Body of pancreas (tissue), 4 donors: ENCODE data around the gene GALNT2.

Source experiments
- POLR2A ChIP-seq, 3 donors: fragments of 450-650 bp; IDR thresholded peaks; one replicate each; pipeline ENCODE4 v1.6.1; 2016; ENCODE audit warnings: antibody characterized with exemption in 3 of 3, mild to moderate bottlenecking in 2 of 3
- TF ChIP-seq, protein P1 (sequence below), 7 experiments: fragments of 450-650 bp in 4 of 7; fragments of 200-600 bp in 3 of 7; sonication (generic) in 3 of 7; IDR thresholded peaks; one replicate each; pipeline ENCODE4 v1.5.1; 2016 to 2019; ENCODE audit warnings: antibody characterized with exemption in 7 of 7

DNA sequence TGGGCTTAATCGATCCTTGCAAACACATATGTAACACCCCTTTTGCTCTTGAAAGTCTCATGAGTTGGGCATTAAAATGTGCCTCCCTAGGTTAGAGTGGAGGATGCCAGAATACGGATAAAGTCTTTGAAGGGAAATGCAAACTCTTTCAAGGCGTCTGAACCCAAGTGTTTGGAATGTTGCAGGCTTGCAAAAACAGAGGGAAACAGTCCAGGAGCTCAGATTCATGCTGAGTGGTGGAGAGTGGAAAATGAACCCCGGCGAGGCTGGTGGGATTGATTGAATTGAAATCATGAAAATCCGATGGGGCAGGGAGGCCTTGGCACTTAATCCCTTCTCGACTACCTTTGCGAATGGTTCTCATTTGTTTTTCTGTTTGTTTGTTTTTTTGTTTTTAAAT is 183.6 kb downstream of the GALNT2 start:
- TF ChIP-seq, protein P1, sequence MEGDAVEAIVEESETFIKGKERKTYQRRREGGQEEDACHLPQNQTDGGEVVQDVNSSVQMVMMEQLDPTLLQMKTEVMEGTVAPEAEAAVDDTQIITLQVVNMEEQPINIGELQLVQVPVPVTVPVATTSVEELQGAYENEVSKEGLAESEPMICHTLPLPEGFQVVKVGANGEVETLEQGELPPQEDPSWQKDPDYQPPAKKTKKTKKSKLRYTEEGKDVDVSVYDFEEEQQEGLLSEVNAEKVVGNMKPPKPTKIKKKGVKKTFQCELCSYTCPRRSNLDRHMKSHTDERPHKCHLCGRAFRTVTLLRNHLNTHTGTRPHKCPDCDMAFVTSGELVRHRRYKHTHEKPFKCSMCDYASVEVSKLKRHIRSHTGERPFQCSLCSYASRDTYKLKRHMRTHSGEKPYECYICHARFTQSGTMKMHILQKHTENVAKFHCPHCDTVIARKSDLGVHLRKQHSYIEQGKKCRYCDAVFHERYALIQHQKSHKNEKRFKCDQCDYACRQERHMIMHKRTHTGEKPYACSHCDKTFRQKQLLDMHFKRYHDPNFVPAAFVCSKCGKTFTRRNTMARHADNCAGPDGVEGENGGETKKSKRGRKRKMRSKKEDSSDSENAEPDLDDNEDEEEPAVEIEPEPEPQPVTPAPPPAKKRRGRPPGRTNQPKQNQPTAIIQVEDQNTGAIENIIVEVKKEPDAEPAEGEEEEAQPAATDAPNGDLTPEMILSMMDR (IDR thresholded peaks at IDR 0.05): no peak
- TF ChIP-seq POLR2A (IDR thresholded peaks at IDR 0.05): no peak
